ENCODE data around the gene ALX3. TPM values are rescaled to one million over a fixed set of nuclear protein-coding genes. Genes with fewer than 3 reads are reported as not detected.

The ALX3 gene
- total RNA-seq, 6 donors from 2014 or later: 0.24 TPM; not detected in 5

DNA sequence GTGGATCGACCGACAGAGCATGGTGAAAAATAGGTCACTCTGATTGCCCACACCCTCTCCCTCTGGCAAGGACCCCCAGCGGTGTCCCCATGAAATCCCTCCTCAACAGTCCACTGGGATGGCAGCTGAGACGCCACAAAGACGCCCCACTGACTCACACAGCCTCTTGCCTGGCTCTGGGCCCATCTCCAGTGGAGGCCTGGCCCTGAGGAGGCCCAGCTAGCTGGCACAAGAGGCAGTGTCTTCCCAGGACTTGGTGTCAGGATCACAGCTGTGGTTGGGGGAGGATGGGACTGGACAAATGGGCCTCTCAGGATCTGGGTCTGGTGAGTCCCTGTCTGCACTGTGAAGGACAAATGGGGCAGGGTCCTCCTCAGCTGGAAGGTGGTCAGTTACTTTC lies 4.6 kb downstream of the ALX3 start:
- H3K36me3 ChIP-seq: no peaks in the 10 kb centered on the region
- 93 to 94% methylated on average over 3 to 4 of the region's 5 CpGs for WGBS, 2 donors
- H3K9me3 ChIP-seq: no peaks in the 10 kb centered on the region
- TF ChIP-seq POLR2A (IDR thresholded peaks at IDR 0.05) (no peak), EP300 (IDR thresholded peaks at IDR 0.05) (no peak)
- TF ChIP-seq, protein P1, sequence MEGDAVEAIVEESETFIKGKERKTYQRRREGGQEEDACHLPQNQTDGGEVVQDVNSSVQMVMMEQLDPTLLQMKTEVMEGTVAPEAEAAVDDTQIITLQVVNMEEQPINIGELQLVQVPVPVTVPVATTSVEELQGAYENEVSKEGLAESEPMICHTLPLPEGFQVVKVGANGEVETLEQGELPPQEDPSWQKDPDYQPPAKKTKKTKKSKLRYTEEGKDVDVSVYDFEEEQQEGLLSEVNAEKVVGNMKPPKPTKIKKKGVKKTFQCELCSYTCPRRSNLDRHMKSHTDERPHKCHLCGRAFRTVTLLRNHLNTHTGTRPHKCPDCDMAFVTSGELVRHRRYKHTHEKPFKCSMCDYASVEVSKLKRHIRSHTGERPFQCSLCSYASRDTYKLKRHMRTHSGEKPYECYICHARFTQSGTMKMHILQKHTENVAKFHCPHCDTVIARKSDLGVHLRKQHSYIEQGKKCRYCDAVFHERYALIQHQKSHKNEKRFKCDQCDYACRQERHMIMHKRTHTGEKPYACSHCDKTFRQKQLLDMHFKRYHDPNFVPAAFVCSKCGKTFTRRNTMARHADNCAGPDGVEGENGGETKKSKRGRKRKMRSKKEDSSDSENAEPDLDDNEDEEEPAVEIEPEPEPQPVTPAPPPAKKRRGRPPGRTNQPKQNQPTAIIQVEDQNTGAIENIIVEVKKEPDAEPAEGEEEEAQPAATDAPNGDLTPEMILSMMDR (IDR thresholded peaks at IDR 0.05): no peak
- H3K4me1 ChIP-seq: peaks cover 29 to 36% (median 31%) of the 10 kb centered on the region in 4 donors
- no peak overlapping the region for H3K4me3 ChIP-seq
- no peak for ATAC-seq (ENCODE audit: low FRiP score in 2 of 2)
- peaks cover 2 to 43% (median 33%) of the 10 kb centered on the region in 4 donors for H3K27me3 ChIP-seq
- no peak overlapping the region for H3K27ac ChIP-seq
- DNase-seq: no peak

DNA sequence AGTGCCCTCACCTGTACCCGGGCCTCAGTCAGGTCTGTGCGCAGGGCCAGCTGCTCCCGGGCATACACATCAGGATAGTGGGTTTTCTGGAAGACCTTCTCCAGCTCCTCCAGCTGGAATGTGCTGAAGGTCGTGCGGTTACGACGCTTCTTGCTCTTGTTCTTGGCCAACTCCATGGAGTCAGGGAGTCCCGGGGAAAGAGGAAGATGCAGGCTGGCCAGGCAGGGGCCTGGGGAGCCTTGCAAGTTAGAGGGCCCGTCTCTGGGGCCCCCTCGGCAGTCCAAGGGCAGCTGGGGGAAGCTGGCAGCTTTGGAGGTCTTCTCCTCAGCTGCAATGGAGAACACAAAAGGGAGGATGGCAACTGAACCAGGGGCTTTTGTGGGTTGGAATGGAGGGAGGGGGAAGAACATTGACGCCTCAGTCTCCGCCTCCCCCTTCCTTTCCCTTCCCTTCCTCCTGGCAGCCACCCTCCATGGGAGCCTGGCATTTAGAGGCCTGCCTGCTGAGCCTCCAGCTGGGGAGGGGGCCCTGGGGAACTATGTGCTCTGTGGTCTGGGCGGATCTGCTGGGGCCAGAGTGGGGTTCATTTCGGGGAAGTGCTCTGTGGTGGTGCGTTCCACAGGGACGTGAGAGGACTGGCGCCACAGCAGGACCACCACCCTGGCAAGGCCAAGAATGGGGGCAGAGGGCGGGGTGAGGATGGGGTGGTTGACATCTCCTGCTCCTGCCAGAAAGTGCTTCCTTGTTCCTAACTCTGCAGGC lies 5.7 kb downstream of the ALX3 start:
- H3K4me1 ChIP-seq: peaks cover 22 to 26% (median 24%) of the 10 kb centered on the region in 4 donors
- no peaks in the 10 kb centered on the region for H3K36me3 ChIP-seq
- WGBS, 2 donors: 80 to 86% methylated on average over 15 to 18 of the region's 18 CpGs
- no peak overlapping the region for H3K27ac ChIP-seq
- H3K4me3 ChIP-seq: no peak overlapping the region
- DNase-seq (no peak), ATAC-seq (ENCODE audit: low FRiP score in 2 of 2) (no peak)
- H3K27me3 ChIP-seq: peaks cover 2 to 32% (median 23%) of the 10 kb centered on the region in 4 donors
- no peaks in the 10 kb centered on the region for H3K9me3 ChIP-seq
- no peak for TF ChIP-seq POLR2AphosphoS5 (IDR thresholded peaks at IDR 0.05)
- no peak for TF ChIP-seq EP300 (IDR thresholded peaks at IDR 0.05)
- TF ChIP-seq, protein P1 (IDR thresholded peaks at IDR 0.05): no peak
- TF ChIP-seq POLR2A (IDR thresholded peaks at IDR 0.05): no peak

DNA sequence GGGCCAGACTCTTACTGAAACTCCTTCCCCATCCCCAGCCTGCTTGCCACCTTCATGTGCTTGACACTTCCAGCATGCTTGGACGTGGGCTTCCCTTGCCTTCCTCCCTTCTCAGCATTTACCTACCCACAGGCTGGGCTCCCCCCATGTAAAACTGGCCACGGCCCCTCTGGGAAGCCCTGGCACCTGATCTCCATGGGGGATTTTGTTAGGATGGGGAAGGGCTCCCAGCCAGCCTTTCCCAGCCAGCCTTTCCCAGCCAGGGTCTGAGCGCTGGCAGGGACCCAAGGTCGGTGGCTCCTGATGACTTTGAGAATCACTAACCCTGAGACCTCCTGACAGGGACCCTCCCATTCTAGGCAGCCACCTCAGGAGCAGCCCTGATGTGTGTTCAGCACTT lies 6.7 kb downstream of the ALX3 start:
- Histone ChIP-seq H3K4me3 (no peak overlapping the region), H3K4me1 (peaks cover 12 to 16% (median 14%) of the 10 kb centered on the region in 4 donors), H3K27me3 (peaks cover 0 to 22% (median 14%) of the 10 kb centered on the region in 4 donors), H3K9me3 (no peaks in the 10 kb centered on the region), H3K27ac (no peak overlapping the region), H3K36me3 (peaks cover 0 to 5% (median 1%) of the 10 kb centered on the region in 4 donors)
- TF ChIP-seq, protein P1 (IDR thresholded peaks at IDR 0.05): no peak
- no peak for TF ChIP-seq EP300 (IDR thresholded peaks at IDR 0.05)
- TF ChIP-seq POLR2A (IDR thresholded peaks at IDR 0.05): no peak
- no peak for TF ChIP-seq POLR2AphosphoS5 (IDR thresholded peaks at IDR 0.05)
- DNase-seq: no peak
- 46 to 61% methylated on average over 4 of the region's 4 CpGs for WGBS, 2 donors
- ATAC-seq (ENCODE audit: low FRiP score in 2 of 2): no peak

DNA sequence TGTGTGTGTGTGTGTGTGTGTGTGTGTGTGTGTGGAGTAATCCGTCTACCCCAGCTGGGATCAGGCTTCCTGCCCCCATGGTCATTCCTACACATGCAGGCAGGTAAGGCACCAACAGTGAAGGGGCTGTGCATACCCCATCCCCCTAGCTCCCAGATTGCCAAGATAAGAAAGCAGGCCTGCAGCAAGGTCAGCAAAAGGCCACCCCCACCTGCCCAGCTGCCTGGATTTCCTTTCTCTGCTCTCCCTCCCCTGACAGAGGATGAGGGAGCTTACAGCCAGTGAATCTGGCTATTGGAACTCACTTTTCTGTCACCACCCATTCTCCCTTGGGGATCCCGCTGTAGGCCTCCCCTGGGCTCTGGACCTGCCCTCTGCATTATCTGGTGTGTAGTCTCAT lies 7.9 kb downstream of the ALX3 start:
- no peaks in the 10 kb centered on the region for H3K9me3 ChIP-seq
- no peak overlapping the region for H3K27ac ChIP-seq
- H3K36me3 ChIP-seq: peaks cover 0 to 16% (median 9%) of the 10 kb centered on the region in 4 donors
- peaks cover 2 to 4% (median 3%) of the 10 kb centered on the region in 4 donors for H3K4me1 ChIP-seq
- TF ChIP-seq POLR2AphosphoS5 (IDR thresholded peaks at IDR 0.05) (no peak), POLR2A (IDR thresholded peaks at IDR 0.05) (no peak), EP300 (IDR thresholded peaks at IDR 0.05) (no peak)
- TF ChIP-seq, protein P1 (IDR thresholded peaks at IDR 0.05): no peak
- peaks cover 0 to 10% (median 4%) of the 10 kb centered on the region in 4 donors for H3K27me3 ChIP-seq
- DNase-seq (no peak), ATAC-seq (ENCODE audit: low FRiP score in 2 of 2) (no peak)
- WGBS, 2 donors: 86 to 91% methylated on average over 2 of the region's 2 CpGs
- H3K4me3 ChIP-seq: no peak overlapping the region
